GM12878 (cell line): ENCODE data around the gene MYRF. TPM values are rescaled to one million over a fixed set of nuclear protein-coding genes. Genes with fewer than 3 reads are reported as not detected.
A peak's percentile ranks its signal among the peaks of the same experiment; 100 is the strongest.

ENCODE experiments used
- ATF3 ChIP-seq: IDR thresholded peaks from 2 replicates; pipeline ENCODE4 v1.6.1; 2011; ENCODE audit warnings: low read depth, mild to moderate bottlenecking, low read length, moderate library complexity, borderline replicate concordance; ENCODE audit errors: extremely low read depth
- BACH1 ChIP-seq: fragments of 450-650 bp; IDR thresholded peaks from 2 replicates; pipeline ENCODE4 v1.6.1; 2017; ENCODE audit warnings: mild to moderate bottlenecking, borderline replicate concordance
- CHD1 ChIP-seq: IDR thresholded peaks from 2 replicates; pipeline ENCODE4 v1.6.1; 2012; ENCODE audit warnings: low read depth, low read length, improper control_type of control experiment
- E4F1 ChIP-seq: fragments of 450-650 bp; IDR thresholded peaks from 2 replicates; pipeline ENCODE4 v1.6.1; 2018; ENCODE audit warnings: borderline replicate concordance, mild to moderate bottlenecking; ENCODE audit not compliant: partially characterized antibody
- EGR1 ChIP-seq, 2 experiments: IDR thresholded peaks; 1 replicate in 1 of 2; 2 replicates in 1 of 2; pipeline ENCODE4 v1.6.1; 2011 to 2012; ENCODE audit warnings: low read depth in 2 of 2, low read length in 2 of 2, borderline replicate concordance in 1 of 2, mild to moderate bottlenecking in 1 of 2, moderate library complexity in 1 of 2
- HCFC1 ChIP-seq: fragments of 150-350 bp; IDR thresholded peaks from 2 replicates; pipeline ENCODE4 v1.6.1; 2014; ENCODE audit warnings: low read length
- MEF2B ChIP-seq: fragments of 450-650 bp; IDR thresholded peaks from 2 replicates; pipeline ENCODE4 v1.6.1; 2018; ENCODE audit warnings: mild to moderate bottlenecking, moderate library complexity; ENCODE audit not compliant: partially characterized antibody, poor library complexity, severe bottlenecking
- MTA2 ChIP-seq: fragments of 450-650 bp; IDR thresholded peaks from 2 replicates; pipeline ENCODE4 v1.6.1; 2016; ENCODE audit warnings: low read depth, mild to moderate bottlenecking, moderate library complexity
- MTA3 ChIP-seq: IDR thresholded peaks from 2 replicates; pipeline ENCODE4 v1.6.1; 2012; ENCODE audit warnings: low read length, inconsistent platforms, borderline replicate concordance
- RB1 ChIP-seq: fragments of 450-650 bp; formaldehyde crosslinking; IDR thresholded peaks from 2 replicates; pipeline ENCODE4 v1.6.1; 2017; ENCODE audit warnings: mild to moderate bottlenecking, borderline replicate concordance
- SMC3 ChIP-seq: IDR thresholded peaks from 2 replicates; pipeline ENCODE4 v1.6.1; 2011; ENCODE audit warnings: low read length, improper control_type of control experiment, borderline replicate concordance
- TBL1XR1 ChIP-seq: IDR thresholded peaks from 2 replicates; pipeline ENCODE4 v1.6.1; 2012; ENCODE audit warnings: low read depth, low read length, improper control_type of control experiment
- TCF3 ChIP-seq: IDR thresholded peaks from 2 replicates; pipeline ENCODE4 v1.6.1; 2012; ENCODE audit warnings: low read depth, mild to moderate bottlenecking, low read length, borderline replicate concordance; ENCODE audit not compliant: insufficient read depth
- USF2 ChIP-seq: IDR thresholded peaks from 2 replicates; pipeline ENCODE4 v1.6.1; 2011; ENCODE audit warnings: low read depth, low read length, improper control_type of control experiment, borderline replicate concordance
- YY1 ChIP-seq: IDR thresholded peaks from 2 replicates; pipeline ENCODE4 v1.6.1; 2011; ENCODE audit warnings: low read depth, mild to moderate bottlenecking, low read length
- ZNF24 ChIP-seq: fragments of 450-650 bp; IDR thresholded peaks from 2 replicates; pipeline ENCODE4 v1.6.1; 2017; ENCODE audit warnings: antibody characterized with exemption, mild to moderate bottlenecking
- ZNF384 ChIP-seq: IDR thresholded peaks from 2 replicates; pipeline ENCODE4 v1.6.1; 2012; ENCODE audit warnings: low read depth, mild to moderate bottlenecking, low read length, improper control_type of control experiment, borderline replicate concordance
- ZNF687 ChIP-seq: fragments of 450-650 bp; IDR thresholded peaks from 2 replicates; pipeline ENCODE4 v1.6.1; 2017; ENCODE audit warnings: mild to moderate bottlenecking, moderate library complexity
- ZZZ3 ChIP-seq: IDR thresholded peaks from 2 replicates; pipeline ENCODE4 v1.6.1; 2011; ENCODE audit warnings: low read depth; ENCODE audit not compliant: control insufficient read depth, insufficient read length
- polyA plus RNA-seq, 11 experiments: library from polyadenylated mRNA; depleted of rRNA in 4 of 11; unstranded in 6 of 11; stranded (reverse) in 5 of 11; fragments of >200 nt; fragmentation: Nextera tagmentation in 4 of 11; fragmentation: Illumina TruSeq in 1 of 11; extraction: Ambion mirVana in 4 of 11; extraction: Trizol in 1 of 11; gene quantifications; 1 replicate in 1 of 11; 2 replicates in 10 of 11; pipeline versions ENCODE4 v1.2.1 to v1.2.3, GENCODE V29; 2011 to 2016; ENCODE audit warnings: inconsistent platforms in 2 of 11, missing spikeins in 2 of 11, low read depth in 1 of 11
- total RNA-seq, 4 experiments: library from RNA; depleted of rRNA in 3 of 4; stranded (reverse); fragments of >200 nt in 3 of 4; fragmentation: Illumina TruSeq in 1 of 4; extraction: Trizol in 1 of 4; gene quantifications; 2 replicates each; pipeline versions ENCODE4 v1.2.1 to v1.2.3, GENCODE V29; 2013 to 2021

MYRF gene
- total and polyA plus RNA-seq, 10 of the 15 experiments (the other 5 are each of a cell fraction or from before 2014, with no cell fraction given), result 0.27 to 15.6 (median 0.89) TPM

GRCh38 chr11:61754534-61755482 is 2.4 kb downstream of the MYRF start (continued):
- TF ChIP-seq USF2 (no peak), ZZZ3 (no peak), ZNF384 (no peak), EGR1 (IDR thresholded peaks at IDR 0.05; ENCODE audit: borderline replicate concordance in 1 of 2, low read depth in 2 of 2, low read length in 2 of 2) (no peak), HCFC1 (no peak), MTA2 (peak; percentile 32; the same call in 1 of the 2 replicates), RB1 (no peak), ZNF687 (peak; percentile 52; the same call in 1 of the 2 replicates), ZNF24 (no peak), YY1 (no peak), TBL1XR1 (no peak), TCF3 (no peak), CHD1 (no peak), E4F1 (no peak), MEF2B (peak; percentile 8), ATF3 (no peak), MTA3 (no peak), BACH1 (no peak; the same call in 1 of the 2 replicates), SMC3 (no peak)
